CD4-positive, alpha-beta memory T cell (primary cell): ENCODE data around the gene ITPK1. TPM values are rescaled to one million over a fixed set of nuclear protein-coding genes. Genes with fewer than 3 reads are reported as not detected.

ENCODE experiments used
- CTCF ChIA-PET: fragments of 350-600 bp; sonication (Branson Sonifier 250); formaldehyde crosslinking; loops from one replicate; lab custom pipeline; 2021; ENCODE audit warnings: inconsistent platforms; ENCODE audit not compliant: partially characterized antibody; lab: Charles Lee
- POLR2A ChIA-PET: fragments of 350-600 bp; sonication (Branson Sonifier 250); formaldehyde crosslinking; loops from one replicate; lab custom pipeline; 2021; ENCODE audit not compliant: partially characterized antibody; lab: Charles Lee
- DNase-seq, 5 donors: peaks; one replicate each; pipeline versions ENCODE4 v3.0.0 to v3.0.0-alpha.2; 2020 to 2022; ENCODE audit warnings: mixed read lengths in 1 of 5
- H3K27ac ChIP-seq: one replicate; pipeline ENCODE4 v1.7.0; 2013; ENCODE audit warnings: low read depth, low read length
- H3K27me3 ChIP-seq: 2 replicates; pipeline ENCODE4 v1.7.0; 2013; ENCODE audit warnings: mild to moderate bottlenecking, low read length, moderate library complexity; ENCODE audit not compliant: insufficient read depth
- H3K36me3 ChIP-seq: 2 replicates; pipeline ENCODE4 v1.7.0; 2013; ENCODE audit warnings: mild to moderate bottlenecking, low read length, moderate library complexity; ENCODE audit not compliant: insufficient read depth
- H3K4me1 ChIP-seq: 2 replicates; pipeline ENCODE4 v1.7.0; 2013; ENCODE audit warnings: mild to moderate bottlenecking, low read length, moderate library complexity; ENCODE audit not compliant: insufficient read depth
- H3K4me3 ChIP-seq, 2 donors: one replicate each; pipeline ENCODE4 v1.7.0; 2013; ENCODE audit warnings: low read length in 2 of 2, mild to moderate bottlenecking in 1 of 2
- H3K9me3 ChIP-seq, 2 donors: one replicate each; pipeline ENCODE4 v1.7.0; 2013; ENCODE audit warnings: low read length in 2 of 2, control low read depth in 1 of 2; ENCODE audit not compliant: control insufficient read depth in 1 of 2
- H3K27ac Mint-ChIP-seq, 7 donors: one replicate each; pipeline ENCODE4 v1.8.0; 2020 to 2021; ENCODE audit warnings: mixed read lengths in 7 of 7, mild to moderate bottlenecking in 6 of 7, inconsistent platforms in 3 of 7, moderate library complexity in 3 of 7
- H3K27me3 Mint-ChIP-seq, 2 donors: one replicate each; pipeline ENCODE4 v1.8.0; 2020 to 2021; ENCODE audit warnings: mixed read lengths in 2 of 2
- H3K36me3 Mint-ChIP-seq, 2 donors: one replicate each; pipeline ENCODE4 v1.8.0; 2020 to 2021; ENCODE audit warnings: mixed read lengths in 2 of 2, inconsistent platforms in 1 of 2, mild to moderate bottlenecking in 1 of 2
- H3K4me1 Mint-ChIP-seq, 4 donors: one replicate each; pipeline ENCODE4 v1.8.0; 2020 to 2021; ENCODE audit warnings: mixed read lengths in 4 of 4, mild to moderate bottlenecking in 1 of 4
- H3K4me3 Mint-ChIP-seq, 8 donors: one replicate each; pipeline ENCODE4 v1.8.0; 2020 to 2021; ENCODE audit warnings: mixed read lengths in 8 of 8, mild to moderate bottlenecking in 7 of 8, moderate library complexity in 6 of 8, inconsistent platforms in 3 of 8
- H3K9me3 Mint-ChIP-seq, 8 donors: one replicate each; pipeline ENCODE4 v1.8.0; 2020 to 2021; ENCODE audit warnings: mixed read lengths in 8 of 8, mild to moderate bottlenecking in 5 of 8, inconsistent platforms in 3 of 8, moderate library complexity in 1 of 8
- intact Hi-C: fragments of 100-400 bp; cut with micrococcal nuclease; formaldehyde crosslinking; loops from one replicate; pipeline ENCODE4 v1.15.1; 2023
- polyA plus RNA-seq, 2 donors: library from polyadenylated mRNA; unstranded; fragments of 300-500 nt; fragmentation: Illumina TruSeq; gene quantifications; one replicate each; pipeline ENCODE4 v1.2.3, GENCODE V29; 2021
- total RNA-seq, 2 experiments: library from RNA; stranded (reverse); gene quantifications; one replicate each; pipeline ENCODE4 v1.2.3, GENCODE V29; 2021

ITPK1 gene
- total and polyA plus RNA-seq, 4 experiments from 2014 or later = 12.5 to 30.0 (median 26.9) TPM

GRCh38 chr14:92933481-92933880 lies 182.2 kb downstream of the ITPK1 start:
- intact Hi-C loops = no loop called here
- H3K36me3 ChIP-seq = no peaks in the 10 kb centered on the region
- no peak overlapping the region for H3K27ac ChIP-seq
- no peaks in the 10 kb centered on the region for H3K9me3 ChIP-seq
- H3K27me3 ChIP-seq = no peaks in the 10 kb centered on the region
- ChIA-PET POLR2A (no interaction called here), CTCF (no interaction called here)
- no peaks in the 10 kb centered on the region for H3K9me3 Mint-ChIP-seq
- H3K36me3 Mint-ChIP-seq = peaks cover 7 to 9% of the 10 kb centered on the region in 2 donors
- no peak overlapping the region for H3K4me3 ChIP-seq
- peaks cover 0 to 1% (median 0%) of the 10 kb centered on the region in 4 donors for H3K4me1 Mint-ChIP-seq
- H3K4me1 ChIP-seq = no peaks in the 10 kb centered on the region
- no peak for DNase-seq
- H3K27me3 Mint-ChIP-seq = no peaks in the 10 kb centered on the region
- no peak overlapping the region for H3K27ac Mint-ChIP-seq
- no peak overlapping the region for H3K4me3 Mint-ChIP-seq

- Mint-ChIP-seq H3K9me3 (no peaks in the 10 kb centered on the region), H3K4me1 (peaks cover 0 to 1% (median 0%) of the 10 kb centered on the region in 4 donors), H3K27ac (peak overlapping the region in 1 of 7 donors; percentile 15), H3K4me3 (no peak overlapping the region), H3K36me3 (peaks cover 7 to 9% of the 10 kb centered on the region in 2 donors), H3K27me3 (no peaks in the 10 kb centered on the region)
- DNase-seq = no peak
- no peaks in the 10 kb centered on the region for H3K4me1 ChIP-seq
- H3K27me3 ChIP-seq = no peaks in the 10 kb centered on the region
- no peak overlapping the region for H3K4me3 ChIP-seq
- ChIA-PET CTCF (interaction anchor here (1.1 kb wide), 1 partner anchor 36 kb away, joined by 3 read pairs; no protein-coding TSS in a partner anchor), POLR2A (no interaction called here)
- H3K36me3 ChIP-seq = no peaks in the 10 kb centered on the region
- no peaks in the 10 kb centered on the region for H3K9me3 ChIP-seq
- H3K27ac ChIP-seq = no peak overlapping the region
- intact Hi-C loops = no loop called here
Measured at GRCh38 chr14:92932448-92933395, 183.0 kb downstream of the ITPK1 start.

- H3K4me3 ChIP-seq = no peak overlapping the region
- H3K27ac Mint-ChIP-seq = no peak overlapping the region
- peaks cover 2 to 3% of the 10 kb centered on the region in 2 donors for H3K36me3 Mint-ChIP-seq
- no peaks in the 10 kb centered on the region for H3K27me3 ChIP-seq
- no peak for DNase-seq
- no peaks in the 10 kb centered on the region for H3K4me1 ChIP-seq
- H3K36me3 ChIP-seq = no peaks in the 10 kb centered on the region
- no peaks in the 10 kb centered on the region for H3K27me3 Mint-ChIP-seq
- no peaks in the 10 kb centered on the region for H3K9me3 ChIP-seq
- ChIA-PET POLR2A (no interaction called here), CTCF (interaction anchor here (1.1 kb wide), 1 partner anchor 35 kb away, joined by 3 read pairs; no protein-coding TSS in a partner anchor)
- H3K4me3 Mint-ChIP-seq = no peak overlapping the region
- no peak overlapping the region for H3K27ac ChIP-seq
- peaks cover 0 to 1% (median 0%) of the 10 kb centered on the region in 4 donors for H3K4me1 Mint-ChIP-seq
- no peaks in the 10 kb centered on the region for H3K9me3 Mint-ChIP-seq
- intact Hi-C loops = no loop called here
Measured at GRCh38 chr14:92931681-92932447, 183.9 kb downstream of the ITPK1 start.

GRCh38 chr14:92930737-92931602 lies 184.8 kb downstream of the ITPK1 start:
- H3K4me3 Mint-ChIP-seq = no peak overlapping the region
- DNase-seq = no peak
- no peaks in the 10 kb centered on the region for H3K4me1 ChIP-seq
- H3K4me1 Mint-ChIP-seq = peaks cover 0 to 1% (median 0%) of the 10 kb centered on the region in 4 donors
- peaks cover 0 to 2% of the 10 kb centered on the region in 2 donors for H3K36me3 Mint-ChIP-seq
- no peak overlapping the region for H3K27ac Mint-ChIP-seq
- POLR2A ChIA-PET = no interaction called here
- H3K9me3 Mint-ChIP-seq = no peaks in the 10 kb centered on the region
- intact Hi-C loops = no loop called here
- no peaks in the 10 kb centered on the region for H3K27me3 Mint-ChIP-seq
- H3K36me3 ChIP-seq = no peaks in the 10 kb centered on the region
- H3K9me3 ChIP-seq = no peaks in the 10 kb centered on the region
- no peak overlapping the region for H3K4me3 ChIP-seq
- no peaks in the 10 kb centered on the region for H3K27me3 ChIP-seq
- CTCF ChIA-PET = no interaction called here
- no peak overlapping the region for H3K27ac ChIP-seq

GRCh38 chr14:92929689-92930608 lies 185.8 kb downstream of the ITPK1 start:
- DNase-seq = no peak
- Mint-ChIP-seq H3K4me3 (no peak overlapping the region), H3K27me3 (peaks cover 0 to 6% of the 10 kb centered on the region in 2 donors), H3K27ac (no peak overlapping the region), H3K36me3 (no peaks in the 10 kb centered on the region), H3K9me3 (peaks cover 0 to 1% (median 0%) of the 10 kb centered on the region in 8 donors), H3K4me1 (peaks cover 0 to 1% (median 0%) of the 10 kb centered on the region in 4 donors)
- intact Hi-C loops = loop anchor here (2.0 kb wide), 1 partner anchor 41 kb away; no protein-coding TSS in a partner anchor
- Histone ChIP-seq H3K4me1 (no peaks in the 10 kb centered on the region), H3K36me3 (no peaks in the 10 kb centered on the region), H3K27me3 (no peaks in the 10 kb centered on the region), H3K4me3 (no peak overlapping the region), H3K9me3 (no peaks in the 10 kb centered on the region), H3K27ac (no peak overlapping the region)
- ChIA-PET POLR2A (no interaction called here), CTCF (interaction anchor here (1.1 kb wide), 1 partner anchor 22 kb away, joined by 3 read pairs; no protein-coding TSS in a partner anchor)
